K562 (cell line): ENCODE data around the gene NRXN3.

ENCODE experiments used
- EHMT2 ChIP-seq: fragments of 450-650 bp; IDR thresholded peaks from 2 replicates; pipeline ENCODE4 v1.6.1; 2018; ENCODE audit warnings: antibody characterized with exemption
- TBL1XR1 ChIP-seq, 2 experiments: IDR thresholded peaks; 2 replicates each; pipeline ENCODE4 v1.6.1; 2012; ENCODE audit warnings: improper control_type of control experiment in 2 of 2, low read length in 2 of 2, mild to moderate bottlenecking in 1 of 2
- TF ChIP-seq, protein P1 (sequence below), 3 experiments: IDR thresholded peaks in 2 of 3; conservative IDR thresholded peaks in 1 of 3; 2 replicates each; pipeline ENCODE4 v1.5.1; 2011 to 2012; ENCODE audit warnings: low read length in 3 of 3, mild to moderate bottlenecking in 3 of 3, control low read depth in 2 of 3, improper control_type of control experiment in 1 of 3, inconsistent platforms in 1 of 3, low read depth in 1 of 3, mixed read lengths in 1 of 3, moderate library complexity in 1 of 3; ENCODE audit not compliant: insufficient read depth in 2 of 3

- TF ChIP-seq, protein P1, sequence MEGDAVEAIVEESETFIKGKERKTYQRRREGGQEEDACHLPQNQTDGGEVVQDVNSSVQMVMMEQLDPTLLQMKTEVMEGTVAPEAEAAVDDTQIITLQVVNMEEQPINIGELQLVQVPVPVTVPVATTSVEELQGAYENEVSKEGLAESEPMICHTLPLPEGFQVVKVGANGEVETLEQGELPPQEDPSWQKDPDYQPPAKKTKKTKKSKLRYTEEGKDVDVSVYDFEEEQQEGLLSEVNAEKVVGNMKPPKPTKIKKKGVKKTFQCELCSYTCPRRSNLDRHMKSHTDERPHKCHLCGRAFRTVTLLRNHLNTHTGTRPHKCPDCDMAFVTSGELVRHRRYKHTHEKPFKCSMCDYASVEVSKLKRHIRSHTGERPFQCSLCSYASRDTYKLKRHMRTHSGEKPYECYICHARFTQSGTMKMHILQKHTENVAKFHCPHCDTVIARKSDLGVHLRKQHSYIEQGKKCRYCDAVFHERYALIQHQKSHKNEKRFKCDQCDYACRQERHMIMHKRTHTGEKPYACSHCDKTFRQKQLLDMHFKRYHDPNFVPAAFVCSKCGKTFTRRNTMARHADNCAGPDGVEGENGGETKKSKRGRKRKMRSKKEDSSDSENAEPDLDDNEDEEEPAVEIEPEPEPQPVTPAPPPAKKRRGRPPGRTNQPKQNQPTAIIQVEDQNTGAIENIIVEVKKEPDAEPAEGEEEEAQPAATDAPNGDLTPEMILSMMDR (IDR thresholded peaks at IDR 0.05 in 2 of 3, conservative IDR thresholded peaks at IDR 0.05 in 1 of 3; ENCODE audit: insufficient read depth in 2 of 3, low read depth in 1 of 3, low read length in 3 of 3) = no peak
- no peak for TF ChIP-seq TBL1XR1 (IDR thresholded peaks at IDR 0.05; ENCODE audit: low read length in 2 of 2)
- TF ChIP-seq EHMT2 = no peak
These were observed 364.0 kb downstream of the NRXN3 start for GRCh38 chr14:78534141-78534540.
